Measurements from ENCODE around the gene NUP35. TPM values are rescaled to one million over a fixed set of nuclear protein-coding genes. Genes with fewer than 3 reads are reported as not detected.
A peak's percentile ranks its signal among the peaks of the same experiment; 100 is the strongest.

NUP35 gene, protein sequence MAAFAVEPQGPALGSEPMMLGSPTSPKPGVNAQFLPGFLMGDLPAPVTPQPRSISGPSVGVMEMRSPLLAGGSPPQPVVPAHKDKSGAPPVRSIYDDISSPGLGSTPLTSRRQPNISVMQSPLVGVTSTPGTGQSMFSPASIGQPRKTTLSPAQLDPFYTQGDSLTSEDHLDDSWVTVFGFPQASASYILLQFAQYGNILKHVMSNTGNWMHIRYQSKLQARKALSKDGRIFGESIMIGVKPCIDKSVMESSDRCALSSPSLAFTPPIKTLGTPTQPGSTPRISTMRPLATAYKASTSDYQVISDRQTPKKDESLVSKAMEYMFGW
- total RNA-seq = 10 to 100 TPM; 18.8 to 21.3 TPM

- ATAC-seq = peak; percentile 93
- peaks cover 9% of the 10 kb centered on the region for H3K36me3 Mint-ChIP-seq (ENCODE audit: low read depth)
- no peaks in the 10 kb centered on the region for H3K9me3 Mint-ChIP-seq (ENCODE audit: insufficient read depth)
- ChIA-PET POLR2A (interaction anchor here (0.6 to 0.7 kb wide), 2 partner anchors 40 to 48 kb away, joined by 3 read pairs; no protein-coding TSS in a partner anchor), CTCF (interaction anchor here (1.5 kb wide), 1 partner anchor 46 kb away, joined by 6 read pairs; the partner anchor contains the start of gene DUSP19)
- peak within 1 kb of the TSS; percentile 94 for H3K4me3 Mint-ChIP-seq
- peaks cover 35% of the 10 kb centered on the region for H3K4me1 Mint-ChIP-seq (ENCODE audit: low read depth)
- DNase-seq = peak; percentile 89
- H3K27ac Mint-ChIP-seq = peak within 1 kb of the TSS; percentile 99
- H3K27me3 Mint-ChIP-seq (ENCODE audit: low read depth) = peaks cover 5% of the 10 kb centered on the region
These were observed at the start of gene NUP35 for GRCh38 chr2:183124222-183124956. Gene NUP35 (plus strand): TSS chr2:183124443. CDS start chr2:183124458, 15 bp downstream.

- Mint-ChIP-seq H3K27me3 (ENCODE audit: low read depth) (peaks cover 5% of the 10 kb centered on the region), H3K4me1 (ENCODE audit: low read depth) (peaks cover 11% of the 10 kb centered on the region), H3K4me3 (peak overlapping the region; percentile 82), H3K27ac (no peak overlapping the region), H3K9me3 (ENCODE audit: insufficient read depth) (no peaks in the 10 kb centered on the region), H3K36me3 (ENCODE audit: low read depth) (no peaks in the 10 kb centered on the region)
- CTCF ChIA-PET = interaction anchor here (1.8 kb wide), 1 partner anchor 46 kb away, joined by 6 read pairs; the partner anchor contains the start of gene NUP35
- DNase-seq = no peak
- POLR2A ChIA-PET = no interaction called here
- no peak for ATAC-seq
These were observed 46.1 kb upstream of the NUP35 start for GRCh38 chr2:183078163-183078463.

DNA sequence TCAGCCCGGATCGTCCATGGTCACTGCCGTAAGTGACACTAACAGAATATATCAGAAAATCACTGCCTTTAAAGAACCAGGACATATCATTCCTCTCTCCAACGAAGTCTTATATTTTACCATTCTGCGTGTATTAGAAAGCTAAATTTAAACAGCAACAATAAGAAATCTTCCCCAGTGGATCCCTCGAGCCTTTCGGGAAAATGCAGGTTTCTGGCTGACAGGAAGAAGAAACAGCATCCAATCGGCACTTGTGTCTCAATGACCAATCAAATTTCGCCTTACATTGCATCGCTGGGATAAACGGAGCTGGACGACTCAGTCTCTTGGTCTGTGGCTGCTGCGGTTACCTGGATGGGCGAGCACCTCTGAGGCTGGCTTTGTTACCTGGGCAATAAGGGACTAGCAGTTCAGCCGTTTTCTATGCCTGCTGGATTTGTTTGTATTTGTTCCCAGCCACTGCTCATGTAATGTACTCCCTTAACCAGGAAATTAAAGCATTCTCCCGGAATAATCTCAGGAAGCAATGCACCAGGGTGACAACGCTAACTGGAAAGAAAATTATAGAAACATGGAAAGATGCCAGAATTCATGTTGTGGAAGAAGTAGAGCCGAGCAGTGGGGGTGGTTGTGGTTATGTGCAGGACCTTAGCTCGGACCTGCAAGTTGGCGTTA is 45.6 kb upstream of the NUP35 start, which contains the start of gene DUSP19:
Gene DUSP19 (plus strand): TSS at position 284 of the 675 bp plus-strand sequence. CDS start 187 bp downstream, at position 471.
- Mint-ChIP-seq H3K4me3 (peak within 1 kb of the TSS; percentile 82), H3K4me1 (ENCODE audit: low read depth) (peaks cover 11% of the 10 kb centered on the region), H3K27ac (no peak within 1 kb of the TSS), H3K9me3 (ENCODE audit: insufficient read depth) (no peaks in the 10 kb centered on the region), H3K27me3 (ENCODE audit: low read depth) (peaks cover 5% of the 10 kb centered on the region), H3K36me3 (ENCODE audit: low read depth) (no peaks in the 10 kb centered on the region)
- ATAC-seq = peak; percentile 87
- ChIA-PET POLR2A (no interaction called here), CTCF (interaction anchor here (1.2 to 1.8 kb wide), 2 partner anchors 8 to 45 kb away, joined by 3 to 6 read pairs; partner anchors contain the start of gene NUP35)
- peak; percentile 81 for DNase-seq

DNA sequence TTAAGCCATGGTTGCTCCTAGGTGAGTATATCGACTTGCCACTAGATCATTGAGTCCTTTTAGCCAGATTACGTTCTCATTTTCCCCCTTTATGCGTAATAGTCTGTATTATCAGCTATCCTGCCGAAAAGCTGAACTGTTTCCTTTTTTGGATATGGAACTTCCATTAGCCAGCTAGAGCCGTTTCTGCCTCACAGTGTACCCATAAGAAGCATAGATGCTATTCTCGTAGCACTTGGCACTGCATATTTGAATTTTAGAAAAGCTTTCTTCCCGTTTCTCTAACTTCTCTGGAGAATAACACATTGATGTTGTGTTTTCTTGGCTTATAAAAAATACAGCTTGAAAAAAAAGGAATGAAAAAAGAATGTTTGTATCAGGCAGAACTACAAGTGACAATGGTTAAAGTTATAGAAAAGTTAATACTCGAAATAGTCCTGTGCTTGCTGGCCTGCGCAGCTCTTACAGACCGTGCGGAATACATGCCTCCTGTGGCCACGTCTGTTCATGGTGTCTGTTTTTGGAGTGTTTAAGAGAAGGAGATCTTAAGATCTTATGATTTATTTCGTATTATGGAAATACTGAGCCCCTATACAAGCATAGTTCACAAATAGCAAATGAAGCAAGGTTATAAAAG is 45.0 kb upstream of the NUP35 start:
- Mint-ChIP-seq H3K9me3 (ENCODE audit: insufficient read depth) (no peaks in the 10 kb centered on the region), H3K27me3 (ENCODE audit: low read depth) (peaks cover under 1% of the 10 kb centered on the region), H3K36me3 (ENCODE audit: low read depth) (no peaks in the 10 kb centered on the region), H3K4me1 (ENCODE audit: low read depth) (peaks cover 11% of the 10 kb centered on the region), H3K4me3 (peak overlapping the region; percentile 82), H3K27ac (no peak overlapping the region)
- POLR2A ChIA-PET = no interaction called here
- CTCF ChIA-PET = interaction anchor here (0.9 to 1.8 kb wide), 3 partner anchors 9 to 44 kb away, joined by 3 to 6 read pairs (median 3); partner anchors contain the start of gene NUP35
- ATAC-seq = peak; percentile 28
- DNase-seq = no peak

- DNase-seq (no peak), ATAC-seq (no peak)
- Mint-ChIP-seq H3K36me3 (ENCODE audit: low read depth) (no peaks in the 10 kb centered on the region), H3K9me3 (ENCODE audit: insufficient read depth) (no peaks in the 10 kb centered on the region), H3K27ac (no peak overlapping the region), H3K4me3 (no peak overlapping the region), H3K4me1 (ENCODE audit: low read depth) (peaks cover 11% of the 10 kb centered on the region), H3K27me3 (ENCODE audit: low read depth) (no peaks in the 10 kb centered on the region)
- ChIA-PET CTCF (no interaction called here), POLR2A (no interaction called here)
These were observed 42.3 kb upstream of the NUP35 start for GRCh38 chr2:183081911-183082310.

- DNase-seq (no peak), ATAC-seq (no peak)
- Mint-ChIP-seq H3K9me3 (ENCODE audit: insufficient read depth) (no peaks in the 10 kb centered on the region), H3K4me3 (no peak overlapping the region), H3K4me1 (ENCODE audit: low read depth) (no peaks in the 10 kb centered on the region), H3K27ac (no peak overlapping the region), H3K27me3 (ENCODE audit: low read depth) (no peaks in the 10 kb centered on the region), H3K36me3 (ENCODE audit: low read depth) (no peaks in the 10 kb centered on the region)
- POLR2A ChIA-PET = no interaction called here
- CTCF ChIA-PET = no interaction called here
These were observed 36.2 kb upstream of the NUP35 start for GRCh38 chr2:183088061-183088460.

DNA sequence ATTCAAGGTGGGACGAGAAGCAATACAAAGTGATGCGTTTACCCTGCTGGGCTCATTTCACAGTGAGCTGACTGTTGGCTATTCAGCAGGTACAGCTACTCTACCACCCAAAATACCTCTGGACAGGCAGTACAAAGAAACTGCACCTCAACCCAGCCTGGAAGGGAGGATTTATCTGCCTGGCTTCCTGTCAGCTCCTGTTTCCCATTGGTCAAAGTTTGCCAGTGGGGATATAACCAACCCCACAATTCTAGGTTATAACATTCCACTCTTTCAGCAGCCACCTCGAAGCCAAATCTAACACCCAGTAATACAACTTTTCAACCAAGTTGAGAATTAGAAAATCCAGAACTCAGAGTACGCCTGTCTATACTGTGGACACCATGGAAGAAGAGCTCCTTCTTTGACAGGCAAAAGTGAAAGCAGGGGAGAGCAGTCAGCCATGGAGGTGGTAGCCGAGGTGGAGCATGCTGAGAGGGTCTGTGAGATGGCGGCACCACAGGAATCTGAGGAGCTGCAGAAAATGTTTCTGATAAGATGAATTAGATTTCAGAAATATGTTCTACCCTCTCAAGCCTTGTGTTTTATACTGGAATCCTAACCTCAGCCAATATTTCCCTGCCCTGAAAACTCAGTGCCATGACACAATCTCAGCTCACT is 34.9 kb upstream of the NUP35 start:
- H3K36me3 Mint-ChIP-seq (ENCODE audit: low read depth) = no peaks in the 10 kb centered on the region
- ChIA-PET CTCF (no interaction called here), POLR2A (no interaction called here)
- no peaks in the 10 kb centered on the region for H3K4me1 Mint-ChIP-seq (ENCODE audit: low read depth)
- no peak for DNase-seq
- ATAC-seq = no peak
- H3K4me3 Mint-ChIP-seq = no peak overlapping the region
- no peaks in the 10 kb centered on the region for H3K9me3 Mint-ChIP-seq (ENCODE audit: insufficient read depth)
- no peak overlapping the region for H3K27ac Mint-ChIP-seq
- no peaks in the 10 kb centered on the region for H3K27me3 Mint-ChIP-seq (ENCODE audit: low read depth)

DNA sequence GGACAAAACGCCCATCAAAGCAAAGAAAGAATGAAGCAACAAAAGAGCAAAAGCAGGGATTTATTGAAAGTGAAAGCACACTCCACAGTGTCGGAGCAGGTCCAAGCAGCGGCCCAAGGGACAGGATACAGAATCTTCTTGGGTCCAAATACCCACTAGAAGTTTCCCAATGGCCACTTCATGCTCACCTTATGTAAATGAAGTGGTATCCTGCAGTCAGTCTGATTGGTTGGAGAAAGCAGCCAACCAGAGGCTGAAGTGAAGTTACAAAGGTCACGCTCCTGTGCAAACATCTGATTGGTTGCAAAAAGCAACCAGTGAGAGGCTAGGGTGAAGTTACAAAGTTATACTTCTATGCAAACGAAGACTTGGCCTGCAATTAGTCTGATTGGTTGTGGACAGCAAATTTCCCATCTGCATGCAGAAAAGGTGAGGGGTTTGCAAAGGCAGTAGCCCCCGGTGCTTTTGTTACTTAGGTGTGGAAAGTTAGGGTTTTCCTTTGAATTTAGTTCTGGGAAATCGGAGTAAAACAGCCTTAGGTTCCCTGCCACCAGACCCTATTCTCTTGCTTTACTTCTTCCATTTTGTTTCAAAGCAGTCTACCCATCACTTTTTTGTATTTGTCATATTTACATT is 32.8 kb upstream of the NUP35 start:
- Mint-ChIP-seq H3K4me3 (no peak overlapping the region), H3K9me3 (ENCODE audit: insufficient read depth) (no peaks in the 10 kb centered on the region), H3K27me3 (ENCODE audit: low read depth) (no peaks in the 10 kb centered on the region), H3K36me3 (ENCODE audit: low read depth) (no peaks in the 10 kb centered on the region), H3K4me1 (ENCODE audit: low read depth) (no peaks in the 10 kb centered on the region), H3K27ac (no peak overlapping the region)
- no peak for ATAC-seq
- CTCF ChIA-PET = no interaction called here
- POLR2A ChIA-PET = no interaction called here
- DNase-seq = no peak

- Mint-ChIP-seq H3K9me3 (ENCODE audit: insufficient read depth) (no peaks in the 10 kb centered on the region), H3K4me3 (no peak overlapping the region), H3K4me1 (ENCODE audit: low read depth) (no peaks in the 10 kb centered on the region), H3K27ac (no peak overlapping the region), H3K27me3 (ENCODE audit: low read depth) (no peaks in the 10 kb centered on the region), H3K36me3 (ENCODE audit: low read depth) (no peaks in the 10 kb centered on the region)
- ChIA-PET POLR2A (no interaction called here), CTCF (no interaction called here)
- DNase-seq (no peak), ATAC-seq (no peak)
These were observed 32.3 kb upstream of the NUP35 start for GRCh38 chr2:183091954-183092345.

GRCh38 chr2:183093857-183094657 is 30.2 kb upstream of the NUP35 start:
- H3K27me3 Mint-ChIP-seq (ENCODE audit: low read depth) = no peaks in the 10 kb centered on the region
- H3K27ac Mint-ChIP-seq = no peak overlapping the region
- CTCF ChIA-PET = interaction anchor here (1.4 kb wide), 1 partner anchor 13 kb away, joined by 4 read pairs; no protein-coding TSS in a partner anchor
- H3K4me3 Mint-ChIP-seq = no peak overlapping the region
- no peaks in the 10 kb centered on the region for H3K4me1 Mint-ChIP-seq (ENCODE audit: low read depth)
- H3K9me3 Mint-ChIP-seq (ENCODE audit: insufficient read depth) = no peaks in the 10 kb centered on the region
- ATAC-seq = no peak
- no peak for DNase-seq
- POLR2A ChIA-PET = no interaction called here
- H3K36me3 Mint-ChIP-seq (ENCODE audit: low read depth) = no peaks in the 10 kb centered on the region

All from activated CD8-positive, alpha-beta T cell treated with anti-CD3 and anti-CD28 coated beads, Interleukin-2, amount 10 ng/mL, durations not matched to agents 7 days and 5 days (primary cell).